SW 1271 (cell line): ENCODE results near the gene PILRA.
A peak's percentile ranks its signal among the peaks of the same experiment; 100 is the strongest.
"Not testable (repeated sequence)": the region's sequence is repeated elsewhere in the genome, so short reads cannot be mapped to it uniquely, and the experiment has no call there.

Experiments
- DNase-seq, 2 experiments: peaks; one replicate each; lab custom pipeline; 2025; lab: John Stamatoyannopoulos, UW

The PILRA gene

DNA sequence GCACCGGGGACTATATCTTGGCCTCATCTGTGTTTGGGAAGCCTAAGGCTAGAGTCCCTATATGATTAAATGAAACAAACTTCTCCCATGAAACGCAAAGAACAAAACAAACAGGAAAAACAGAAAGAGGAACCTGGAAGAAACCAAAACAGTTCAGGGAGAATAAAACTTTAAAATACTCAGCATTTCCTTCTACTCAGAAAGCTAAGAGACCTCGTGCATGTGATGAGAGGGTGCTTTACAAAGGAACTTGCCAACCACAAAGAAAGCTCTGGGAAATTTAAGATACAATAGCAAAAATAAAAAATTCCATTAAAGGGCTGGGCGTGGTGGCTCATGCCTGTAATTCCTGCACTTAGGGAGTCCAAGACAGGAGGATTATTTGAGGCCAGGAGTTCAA lies 6.9 kb downstream of the PILRA start:
- DNase-seq: no peak

DNA sequence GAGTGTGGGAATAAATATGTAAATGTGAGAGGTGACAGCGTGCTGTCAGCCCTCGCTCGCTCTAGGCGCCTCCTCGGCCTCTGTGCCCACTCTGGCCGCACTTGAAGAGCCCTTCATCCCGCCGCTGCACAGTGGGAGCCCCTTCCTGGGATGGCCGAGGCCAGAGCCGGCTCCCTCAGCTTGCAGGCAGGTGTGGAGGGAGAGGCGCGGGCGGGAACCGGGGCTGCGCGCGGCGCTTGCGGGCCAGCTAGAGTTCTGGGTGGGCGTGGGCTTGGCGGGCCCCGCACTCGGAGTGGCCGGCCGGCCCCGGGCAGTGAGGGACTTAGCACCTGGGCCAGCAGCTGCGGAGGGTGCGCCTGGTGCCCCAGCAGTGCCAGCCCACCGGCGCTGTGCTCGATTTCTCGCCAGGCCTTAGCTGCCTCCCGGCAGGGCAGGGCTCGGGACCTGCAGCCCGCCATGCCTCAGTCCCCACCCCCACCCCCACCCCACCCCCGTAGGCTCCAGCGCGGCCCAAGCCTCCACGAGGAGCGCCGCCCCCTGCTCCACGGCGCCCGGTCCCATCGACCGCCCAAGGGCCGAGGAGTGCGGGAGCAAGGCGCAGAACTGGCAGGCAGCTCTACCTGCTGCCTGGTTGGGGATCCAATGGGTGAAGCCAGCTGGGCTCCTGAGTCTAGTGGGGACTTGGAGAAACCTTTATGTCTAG lies 8.4 kb downstream of the PILRA start:
- not testable (repeated sequence) for DNase-seq

DNA sequence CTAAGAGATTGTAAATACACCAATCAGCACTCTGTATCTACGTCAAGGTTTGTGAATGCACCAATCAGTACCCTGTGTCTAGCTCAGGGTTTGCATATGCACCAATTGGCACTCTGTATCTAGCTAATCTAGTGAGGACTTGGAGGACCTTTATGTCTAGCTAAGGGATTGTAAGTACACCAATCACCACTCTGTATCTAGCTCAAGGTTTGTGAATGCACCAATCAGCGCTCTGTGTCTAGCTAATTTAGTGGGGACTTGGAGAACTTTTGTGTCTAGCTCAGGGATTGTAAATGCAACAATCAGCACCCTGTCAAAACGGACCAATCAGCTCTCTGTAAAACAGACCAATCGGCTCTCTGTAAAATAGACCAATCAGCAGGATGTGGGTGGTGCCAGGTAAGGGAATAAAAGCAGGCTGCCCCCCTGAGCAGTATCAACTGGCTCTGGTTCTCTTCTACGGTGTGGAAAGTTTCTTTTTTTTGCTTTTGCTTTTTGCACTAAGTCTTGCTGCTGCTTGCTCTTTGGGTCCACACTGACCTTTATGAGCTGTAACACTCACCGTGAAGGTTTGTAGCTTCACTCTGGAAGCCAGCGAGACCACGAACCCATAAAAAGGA lies 9.1 kb downstream of the PILRA start:
- DNase-seq: not testable (repeated sequence)

DNA sequence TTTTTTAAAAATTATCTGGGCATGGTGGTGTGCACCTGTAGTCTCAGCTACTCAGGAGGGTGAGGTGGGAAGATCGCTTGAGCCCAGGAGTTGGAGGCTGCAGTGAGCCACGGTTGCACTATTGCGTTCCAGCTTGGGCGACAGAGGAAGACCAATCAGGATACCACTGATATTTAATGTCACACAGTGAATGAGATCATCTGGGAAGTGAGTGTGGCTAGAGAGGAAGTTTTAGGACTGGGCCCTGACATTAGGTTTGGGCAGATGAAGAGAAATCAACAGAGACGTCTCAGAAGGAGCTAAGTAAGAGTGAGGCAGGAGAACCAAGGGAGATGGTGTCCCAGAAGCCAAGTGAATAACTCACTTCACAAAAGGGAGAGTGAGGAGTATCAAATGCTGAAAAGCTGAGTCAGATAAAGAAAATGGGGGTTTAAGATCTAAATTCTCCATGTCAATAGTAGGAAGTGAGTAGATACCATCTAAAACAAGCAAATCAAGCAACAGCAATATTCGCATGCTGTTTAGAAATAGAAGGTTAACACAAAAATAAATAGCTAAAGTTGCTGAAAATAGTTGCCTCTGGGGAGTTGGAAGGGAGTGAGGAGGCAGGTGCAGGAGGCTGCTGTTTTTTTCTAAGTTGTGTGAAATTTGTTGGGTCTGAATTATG lies 11.5 kb downstream of the PILRA start:
- DNase-seq: no peak

DNA sequence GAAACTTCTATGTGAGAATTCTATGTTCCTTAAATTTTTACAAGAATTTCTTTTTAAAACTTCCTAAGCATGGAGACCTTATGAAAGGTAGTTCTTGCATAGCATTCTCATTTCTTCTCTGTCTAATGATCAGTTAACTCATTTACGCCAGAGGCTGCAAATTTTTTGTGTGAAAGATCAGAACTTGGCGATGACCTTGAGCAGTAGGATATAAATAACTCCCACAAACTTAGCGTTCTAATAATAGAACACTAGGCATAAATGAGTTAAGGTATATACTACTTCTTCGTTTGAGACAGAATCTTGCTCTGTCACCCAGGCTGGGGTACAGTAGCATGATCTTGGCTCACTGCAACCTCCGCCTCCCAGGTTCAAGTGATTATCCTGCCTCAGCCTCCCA lies 13.7 kb downstream of the PILRA start:
- no peak for DNase-seq

DNA sequence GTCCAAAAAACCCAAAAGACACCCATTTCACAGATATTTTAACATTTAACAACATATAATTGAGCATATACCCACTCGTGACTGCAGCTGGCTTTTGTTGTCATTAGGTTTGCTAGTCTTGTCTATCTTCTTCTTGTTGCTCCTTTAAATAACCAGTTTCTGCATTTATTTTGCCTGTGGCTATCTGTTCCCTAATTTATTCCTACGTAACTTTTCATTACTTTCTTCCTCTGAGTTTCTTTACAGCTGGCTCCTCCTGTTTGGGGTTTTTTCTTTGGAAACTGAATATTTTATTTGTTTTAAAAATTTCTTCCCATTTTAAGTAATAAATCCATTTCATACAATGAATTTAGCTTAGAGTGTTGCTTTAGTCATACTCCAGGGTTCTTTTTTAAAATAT lies 14.4 kb downstream of the PILRA start:
- no peak for DNase-seq

DNA sequence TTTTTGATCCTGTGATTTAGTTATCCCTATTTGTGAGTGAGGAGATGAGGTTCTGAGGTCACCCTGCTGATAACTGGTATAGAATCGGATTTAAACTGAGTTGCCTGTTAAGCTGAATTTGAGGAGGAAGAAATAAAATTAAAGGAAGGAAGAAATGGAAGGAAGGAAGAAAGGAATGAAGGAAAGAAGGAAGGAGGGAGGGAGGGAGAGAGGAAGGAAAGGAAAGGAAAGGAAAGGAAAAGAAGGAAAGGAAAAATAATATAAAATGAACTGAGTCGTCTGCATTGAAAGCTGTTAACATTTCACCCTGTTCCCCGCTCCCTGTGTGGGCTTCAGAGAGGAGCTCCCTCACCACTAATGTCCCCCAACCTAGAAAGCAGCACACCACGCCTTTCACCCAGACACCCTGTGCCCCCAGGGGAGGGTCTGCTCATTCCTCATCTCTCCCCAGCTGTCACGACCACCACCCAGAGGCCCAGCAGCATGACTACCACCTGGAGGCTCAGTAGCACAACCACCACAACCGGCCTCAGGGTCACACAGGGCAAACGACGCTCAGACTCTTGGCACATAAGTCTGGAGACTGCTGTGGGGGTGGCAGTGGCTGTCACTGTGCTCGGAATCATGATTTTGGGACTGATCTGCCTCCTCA lies 16.3 kb downstream of the PILRA start:
- no peak for DNase-seq

DNA sequence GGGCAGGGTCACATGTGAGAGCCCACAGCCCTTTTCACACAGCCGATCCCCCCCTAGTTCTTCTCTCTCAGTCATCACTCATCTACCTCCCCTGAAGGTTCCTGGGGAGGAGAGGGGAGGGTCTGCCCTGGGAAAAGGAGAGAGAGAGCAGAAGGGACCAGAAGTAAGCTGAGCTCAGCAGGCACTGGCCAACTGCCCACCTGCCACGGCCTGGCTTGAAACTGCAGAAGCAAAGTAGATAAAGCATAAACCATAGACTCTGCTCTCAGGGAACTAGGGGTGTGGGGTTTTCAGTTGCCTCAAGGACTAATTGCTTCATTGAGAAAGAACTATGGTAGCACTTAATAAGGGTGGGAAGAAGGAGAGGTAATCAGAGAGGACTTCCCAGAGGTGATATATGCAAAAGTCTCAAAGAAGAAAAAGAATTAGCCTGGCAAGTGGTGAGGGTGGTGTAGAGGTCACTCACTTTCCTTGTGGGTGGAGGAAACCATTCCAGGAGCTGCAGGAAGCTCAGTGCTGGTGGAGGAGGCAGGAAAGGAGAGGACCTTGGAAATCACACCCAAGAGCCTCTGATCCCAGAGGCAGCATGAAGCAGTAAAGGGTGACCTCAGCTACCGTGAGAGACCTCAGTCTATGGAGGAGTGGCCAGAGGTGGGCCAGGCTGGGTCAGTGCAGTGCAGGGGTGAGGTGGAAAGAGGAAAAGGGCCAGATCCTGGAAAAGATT lies 17.2 kb downstream of the PILRA start:
- no peak for DNase-seq

DNA sequence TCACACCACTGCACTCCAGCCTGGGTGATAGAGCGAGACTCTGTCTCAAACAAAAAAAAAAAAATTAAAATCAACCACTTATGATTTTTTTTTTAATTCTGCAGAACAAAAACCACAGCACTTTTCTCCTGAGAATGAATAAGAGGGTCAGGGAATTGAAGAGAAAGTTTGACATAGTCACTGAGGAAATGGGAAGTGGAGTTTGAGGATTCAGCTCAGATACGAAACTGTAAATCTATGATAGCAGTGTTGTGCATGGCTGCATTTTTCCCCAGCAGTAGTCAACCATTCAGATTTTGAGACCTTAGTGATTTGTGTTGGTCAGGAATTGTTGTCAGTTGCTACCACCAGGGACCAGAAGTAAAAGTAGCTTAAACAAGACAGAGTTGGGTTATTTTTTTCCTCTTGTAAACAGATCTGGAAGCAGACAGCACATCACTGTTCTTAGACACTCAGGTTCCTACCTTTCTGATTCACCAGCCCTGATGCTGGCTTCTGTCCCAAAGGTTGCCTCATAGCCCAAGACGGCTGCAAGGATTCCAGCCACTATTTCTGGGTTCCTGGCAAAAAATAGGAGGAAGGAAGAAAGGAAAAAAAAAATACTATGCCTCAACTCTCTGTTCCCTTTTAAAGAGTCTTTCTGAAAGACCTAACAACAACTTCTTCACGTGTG lies 20.1 kb downstream of the PILRA start:
- DNase-seq: no peak

DNA sequence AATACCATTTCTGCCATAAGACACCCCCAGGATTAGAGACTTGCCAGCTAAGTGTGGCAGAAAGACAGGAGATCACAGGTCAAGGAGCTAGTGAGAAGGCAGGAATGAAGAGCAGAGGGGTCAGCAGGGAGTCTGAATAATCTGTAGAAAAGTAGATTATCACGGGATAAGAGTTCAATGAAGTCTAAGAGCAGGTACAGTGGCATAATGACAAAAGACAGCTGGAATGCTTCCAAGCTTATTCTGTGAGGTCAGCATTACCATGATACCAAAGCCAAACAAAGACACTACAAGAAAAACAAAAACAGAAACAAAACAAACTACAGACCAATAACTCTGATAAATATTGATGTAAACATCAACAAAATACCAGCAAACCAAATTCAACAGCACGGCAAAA lies 20.8 kb downstream of the PILRA start:
- no peak for DNase-seq

DNA sequence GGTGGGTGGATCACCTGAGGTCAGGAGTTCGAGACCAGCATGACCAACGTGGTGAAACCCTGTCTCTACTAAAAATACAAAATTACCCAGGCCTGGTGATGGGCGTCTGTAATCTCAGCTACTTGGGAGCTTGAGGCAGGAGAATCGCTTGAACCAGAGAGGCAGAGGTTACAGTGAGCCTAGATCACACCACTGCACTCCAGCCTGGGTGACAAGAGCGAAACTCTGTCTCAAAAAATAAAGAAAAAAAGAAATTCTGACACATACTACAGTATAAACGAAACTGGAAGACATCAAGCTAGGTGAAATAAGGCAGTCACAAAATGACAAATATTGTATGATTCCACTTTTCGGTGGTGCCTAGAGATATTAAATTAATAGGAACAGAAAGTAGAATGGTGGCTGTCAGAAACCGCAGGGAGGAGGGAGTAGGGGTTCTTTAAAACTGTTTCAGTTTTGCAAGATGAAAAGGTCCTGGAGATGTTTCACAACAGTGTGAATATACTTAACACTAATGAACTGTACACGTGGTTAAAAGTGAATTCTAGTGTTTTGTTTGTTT lies 23.2 kb downstream of the PILRA start:
- no peak for DNase-seq

DNA sequence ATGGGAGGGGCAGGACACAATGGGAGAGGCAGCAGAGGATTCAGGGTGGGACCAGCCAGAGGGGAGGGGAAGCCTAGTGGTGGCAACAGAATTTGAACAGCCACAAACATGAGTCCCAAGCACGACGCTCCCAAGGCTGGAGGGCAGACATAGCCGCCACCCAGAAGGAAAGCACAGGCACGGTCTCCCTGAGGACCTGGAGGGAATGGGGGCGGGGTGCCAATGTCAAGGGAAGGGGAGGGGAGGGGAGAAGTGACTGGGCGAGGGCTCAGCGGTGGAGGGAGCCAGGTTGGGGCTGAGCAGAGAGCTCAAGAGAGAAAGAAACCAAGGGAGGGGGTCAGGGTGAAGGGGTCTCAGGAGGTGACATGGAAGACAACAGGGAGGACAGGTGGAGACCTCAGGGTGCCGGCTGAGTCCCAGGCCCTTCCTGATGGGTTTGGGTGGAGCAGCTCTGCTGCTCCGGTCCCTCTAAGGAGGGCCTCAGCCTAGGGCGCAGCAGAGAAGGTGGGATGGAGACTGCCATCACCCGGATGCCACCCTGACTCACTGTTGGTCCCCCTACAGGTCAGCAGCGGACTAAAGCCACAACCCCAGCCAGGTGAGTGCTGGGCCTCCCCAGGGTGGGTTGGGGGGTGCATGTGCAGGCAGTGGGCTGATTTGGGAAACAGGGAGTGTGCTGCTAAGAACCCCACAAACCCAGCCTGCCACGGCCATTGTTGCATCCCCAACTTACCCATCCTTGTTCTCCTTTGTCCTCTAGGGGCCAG lies 24.2 kb downstream of the PILRA start:
- DNase-seq: no peak

DNA sequence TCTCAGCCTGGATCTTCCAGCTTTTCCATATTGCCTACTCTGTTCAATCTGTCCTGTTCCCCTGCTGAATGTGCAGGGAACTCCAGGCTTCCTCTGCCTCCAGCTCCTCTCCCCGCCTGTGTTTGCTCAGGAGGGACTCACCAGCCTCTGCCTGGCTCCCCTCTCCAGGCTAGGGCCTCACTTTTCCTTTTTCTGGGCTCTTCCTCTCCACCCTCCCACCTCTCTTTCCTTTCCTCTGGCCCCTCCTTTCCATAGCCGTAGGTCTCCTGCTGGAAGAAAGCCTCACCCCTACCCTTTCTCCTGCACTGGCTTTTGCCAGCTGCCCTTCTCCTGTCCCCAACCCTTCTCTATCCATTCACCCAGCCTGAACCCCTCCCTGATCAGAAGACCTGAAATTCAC lies 25.0 kb downstream of the PILRA start:
- no peak for DNase-seq

DNA sequence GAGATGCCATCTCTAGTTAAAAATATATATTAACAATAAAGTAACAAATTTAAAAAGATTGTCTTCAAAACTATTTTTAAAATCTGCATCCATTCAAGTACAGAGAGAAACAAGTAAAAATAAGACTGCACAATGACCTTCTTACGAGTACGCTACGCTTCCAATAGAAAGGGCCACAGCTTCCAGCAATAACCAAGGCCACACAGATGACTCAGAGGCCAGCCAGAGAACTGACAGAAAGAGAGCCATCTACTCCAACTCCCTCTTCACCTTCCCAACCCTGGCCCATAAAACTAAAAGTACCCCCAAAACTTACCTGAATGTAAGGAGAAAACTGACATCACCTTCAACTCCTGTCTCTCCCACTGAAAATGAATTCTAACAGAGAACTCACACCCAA lies 26.8 kb downstream of the PILRA start:
- no peak for DNase-seq

DNA sequence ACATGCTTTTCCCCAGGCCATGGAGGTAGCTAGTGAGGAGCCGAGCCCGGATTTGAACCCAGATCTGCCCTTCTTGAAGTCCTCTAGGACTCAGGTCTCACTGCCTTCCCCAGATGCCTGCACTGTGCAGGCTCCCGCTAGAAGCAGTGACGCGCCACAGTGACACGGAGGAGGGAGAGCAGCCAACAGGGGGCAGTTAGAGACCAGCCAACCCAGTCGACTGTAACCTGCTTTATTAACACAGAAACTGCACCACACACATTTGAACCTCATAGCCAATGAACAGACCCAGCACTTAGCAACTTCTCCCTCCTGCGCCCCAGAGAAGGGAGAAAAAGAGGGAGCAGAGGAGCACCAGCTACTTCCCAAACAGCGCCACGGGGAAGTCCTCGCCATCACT lies 27.4 kb downstream of the PILRA start:
- DNase-seq: no peak

DNA sequence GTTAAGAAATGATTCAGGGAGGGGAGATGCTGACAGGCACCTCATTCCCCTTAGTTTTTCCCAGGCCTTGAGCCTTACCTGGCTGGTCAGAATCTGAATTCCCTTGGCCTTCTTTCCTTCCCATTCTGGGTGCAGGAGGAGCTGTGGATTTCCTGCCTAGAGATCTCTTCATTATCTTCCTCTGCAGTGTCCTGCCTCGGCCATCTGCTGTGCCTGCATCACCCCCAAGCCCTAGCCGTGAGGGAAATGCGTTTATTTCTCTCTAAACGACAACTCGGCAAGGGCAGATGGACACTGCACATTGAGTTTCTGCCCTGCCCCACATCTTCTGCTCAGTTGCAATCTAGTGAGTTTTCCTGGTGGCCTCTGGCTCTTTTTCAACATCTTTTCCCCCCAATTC lies 28.5 kb downstream of the PILRA start:
- DNase-seq: no peak

DNA sequence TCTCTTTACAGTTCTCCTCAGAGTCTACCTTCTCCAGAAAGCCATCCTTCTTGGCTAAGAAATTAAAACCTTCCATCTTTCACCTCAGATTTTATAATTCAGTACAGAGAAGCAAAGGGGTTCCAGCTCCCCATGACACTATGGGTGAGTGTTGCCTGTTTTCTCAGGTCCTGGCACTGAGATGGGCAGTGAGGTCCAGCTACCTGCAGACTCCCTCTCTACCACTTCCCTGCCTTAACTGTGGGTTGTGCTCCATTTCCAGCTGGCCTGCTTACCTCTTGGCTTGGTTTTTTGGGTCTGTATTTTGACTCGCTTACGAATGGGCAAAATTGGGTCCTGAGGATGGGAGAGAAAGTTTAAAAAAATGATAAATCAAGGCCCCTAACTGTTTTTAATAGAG lies 29.0 kb downstream of the PILRA start:
- DNase-seq: no peak

DNA sequence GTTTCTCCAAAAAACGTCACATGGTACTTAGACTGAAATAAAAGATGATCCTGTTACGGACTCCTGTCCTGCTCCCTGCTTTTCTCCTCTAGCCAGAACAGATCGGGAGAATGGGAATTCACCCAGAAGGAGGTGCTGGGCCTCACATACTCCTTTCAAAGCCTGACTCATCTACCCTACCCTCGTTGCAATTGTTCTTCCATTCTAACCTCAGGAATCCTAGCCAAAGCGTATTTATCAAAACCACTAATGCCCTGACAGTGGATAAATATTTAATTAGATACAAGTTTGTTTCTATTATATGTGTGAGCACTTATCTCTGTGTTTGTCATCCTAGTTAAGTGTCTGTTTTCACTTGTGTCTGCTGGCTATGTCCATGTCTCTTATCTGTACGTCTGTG lies 33.5 kb downstream of the PILRA start:
- DNase-seq: no peak

DNA sequence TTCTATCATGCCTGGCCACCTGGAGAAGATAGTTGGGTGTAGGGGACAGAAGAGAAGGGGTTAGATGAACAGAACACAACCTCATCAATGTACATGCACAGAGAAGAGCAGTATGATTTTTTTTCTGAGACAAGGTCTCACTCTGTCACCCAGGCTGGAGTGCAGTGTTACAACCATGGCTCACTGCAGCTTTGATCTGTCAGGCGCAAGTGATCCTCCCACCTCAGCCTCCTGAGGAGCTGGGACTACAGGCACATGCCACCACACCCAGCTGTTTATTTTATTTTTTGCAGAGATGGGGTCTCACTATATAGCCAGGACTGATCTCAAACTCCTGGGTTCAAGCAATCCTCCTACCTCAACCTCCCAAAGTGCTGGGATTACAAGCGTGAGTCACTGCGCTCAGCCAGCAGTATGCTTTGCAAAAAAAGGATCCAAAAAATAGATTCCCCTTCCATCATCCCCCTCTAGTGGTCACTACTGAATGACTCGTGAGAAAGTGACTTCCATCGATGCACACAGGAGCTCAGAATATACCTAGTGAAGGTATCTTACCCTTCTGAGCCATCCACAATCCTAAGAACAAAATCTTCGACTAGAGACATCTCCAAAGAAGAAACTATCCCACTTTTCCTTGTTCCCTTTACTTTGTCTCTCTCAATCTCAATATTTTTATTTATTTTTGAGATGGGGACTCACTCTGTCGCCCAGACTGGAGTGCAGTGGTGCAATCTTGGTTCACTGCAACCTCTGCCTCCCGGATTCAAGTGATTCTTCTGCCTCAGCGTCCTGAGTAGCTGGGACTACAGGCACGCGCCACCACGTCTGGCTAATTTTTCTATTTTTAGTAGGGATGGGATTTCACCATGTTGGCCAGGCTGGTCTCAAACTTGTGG lies 34.2 kb downstream of the PILRA start:
- DNase-seq: peak; percentile 8 to 40

DNA sequence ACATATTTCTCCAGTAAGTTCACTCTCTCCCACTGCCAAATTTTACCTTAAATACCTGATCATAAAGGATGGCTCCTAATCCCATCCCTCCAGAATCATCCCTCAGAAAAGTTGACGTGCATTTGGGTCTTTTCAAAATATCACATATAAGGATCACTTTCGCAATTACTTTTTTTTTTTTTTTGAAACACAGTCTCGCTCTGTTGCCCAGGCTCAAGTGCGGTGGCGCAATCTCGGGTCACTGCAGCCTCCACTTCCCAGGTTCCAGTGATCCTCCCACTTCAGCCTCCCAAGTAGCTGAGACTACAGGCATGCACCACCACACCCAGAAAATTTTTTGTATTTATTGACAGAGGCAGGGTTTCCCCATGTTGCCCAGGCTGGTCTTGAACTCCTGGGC lies 37.8 kb downstream of the PILRA start:
- DNase-seq: no peak
